Activated CD4-positive, alpha-beta T cell treated with anti-CD3 and anti-CD28 coated beads for 36 hours (primary cell): ENCODE data around the gene MSRB1. TPM values are rescaled to one million over a fixed set of nuclear protein-coding genes. Genes with fewer than 3 reads are reported as not detected.
"Not testable (repeated sequence)": the region's sequence is repeated elsewhere in the genome, so short reads cannot be mapped to it uniquely, and the experiment has no call there.

Source experiments
- ATAC-seq: fragments of 200-7000 bp; cut with Tn5 transposase; one replicate; pipeline ENCODE4 v1.10.0; 2021; ENCODE audit warnings: mild to moderate bottlenecking, moderate library complexity
- CTCF ChIA-PET: fragments of 350-600 bp; sonication (Branson Sonifier 250); formaldehyde crosslinking; loops from one replicate; lab custom pipeline; 2021; ENCODE audit warnings: antibody characterized with exemption; lab: Charles Lee
- POLR2A ChIA-PET: fragments of 350-600 bp; sonication (Branson Sonifier 250); formaldehyde crosslinking; loops from one replicate; lab custom pipeline; 2021; ENCODE audit warnings: antibody characterized with exemption, inconsistent platforms; lab: Charles Lee
- DNase-seq: peaks from one replicate; pipeline ENCODE4 v3.0.0-alpha.2; 2020
- H3K27ac Mint-ChIP-seq: one replicate; pipeline ENCODE4 v1.8.0; 2021; ENCODE audit warnings: mixed read lengths
- H3K27me3 Mint-ChIP-seq: one replicate; pipeline ENCODE4 v1.8.0; 2021; ENCODE audit warnings: mixed read lengths
- H3K36me3 Mint-ChIP-seq: one replicate; pipeline ENCODE4 v1.8.0; 2021; ENCODE audit warnings: low read depth, mixed read lengths
- H3K4me1 Mint-ChIP-seq: one replicate; pipeline ENCODE4 v1.8.0; 2021; ENCODE audit warnings: mixed read lengths
- H3K4me3 Mint-ChIP-seq: one replicate; pipeline ENCODE4 v1.8.0; 2021; ENCODE audit warnings: mild to moderate bottlenecking, moderate library complexity, mixed read lengths
- H3K9me3 Mint-ChIP-seq: one replicate; pipeline ENCODE4 v1.8.0; 2021; ENCODE audit warnings: low read depth, mixed read lengths
- intact Hi-C, 2 experiments: fragments of 100-400 bp; cut with DNase I in 1 of 2; cut with micrococcal nuclease in 1 of 2; formaldehyde crosslinking; loops; one replicate each; pipeline versions ENCODE4 v1.14.2 to v1.15.1; 2022 to 2024; cut with DNase I, micrococcal nuclease
- total RNA-seq, 2 experiments: library from RNA; stranded (reverse); gene quantifications; one replicate each; pipeline ENCODE4 v1.2.3, GENCODE V29; 2021

MSRB1 gene
- total RNA-seq, 2 experiments from 2014 or later = 17.3 to 21.8 TPM

- CTCF ChIA-PET = no interaction called here
These were observed 25.4 kb upstream of the MSRB1 start for GRCh38 chr16:1968146-1968953.

GRCh38 chr16:1966460-1966859, 23.5 kb upstream of the MSRB1 start, which contains the start of gene RNF151:
TSS of gene RNF151 (plus strand) at chr16:1966856. CDS start at chr16:1966882, 26 bp downstream.
- no peaks in the 10 kb centered on the region for H3K27me3 Mint-ChIP-seq
- DNase-seq (no peak), ATAC-seq (no peak)
- intact Hi-C loops = no loop called here
- no peaks in the 10 kb centered on the region for H3K9me3 Mint-ChIP-seq
- peak within 1 kb of the TSS; percentile 96 for H3K4me3 Mint-ChIP-seq
- H3K27ac Mint-ChIP-seq = peak within 1 kb of the TSS; percentile 94
- CTCF ChIA-PET = interaction anchor here (0.7 to 1.1 kb wide), 2 partner anchors 21 to 38 kb away, joined by 3 read pairs; no protein-coding TSS in a partner anchor
- POLR2A ChIA-PET = interaction anchor here (0.6 to 0.8 kb wide), 3 partner anchors 24 to 187 kb away, joined by 3 read pairs; partner anchors contain the start of gene MSRB1
- H3K4me1 Mint-ChIP-seq = peaks cover 33% of the 10 kb centered on the region
- H3K36me3 Mint-ChIP-seq = peaks cover 48% of the 10 kb centered on the region

More at GRCh38 chr16:1968146-1968953, 25.4 kb upstream of the MSRB1 start:
- H3K27ac Mint-ChIP-seq = no peak overlapping the region
- intact Hi-C loops = no loop called here
- no peaks in the 10 kb centered on the region for H3K27me3 Mint-ChIP-seq
- H3K9me3 Mint-ChIP-seq = no peaks in the 10 kb centered on the region
- H3K4me1 Mint-ChIP-seq = peaks cover 26% of the 10 kb centered on the region
- DNase-seq (no peak), ATAC-seq (no peak)
- H3K4me3 Mint-ChIP-seq = no peak overlapping the region
- POLR2A ChIA-PET = no interaction called here
- H3K36me3 Mint-ChIP-seq = peaks cover 37% of the 10 kb centered on the region

DNA sequence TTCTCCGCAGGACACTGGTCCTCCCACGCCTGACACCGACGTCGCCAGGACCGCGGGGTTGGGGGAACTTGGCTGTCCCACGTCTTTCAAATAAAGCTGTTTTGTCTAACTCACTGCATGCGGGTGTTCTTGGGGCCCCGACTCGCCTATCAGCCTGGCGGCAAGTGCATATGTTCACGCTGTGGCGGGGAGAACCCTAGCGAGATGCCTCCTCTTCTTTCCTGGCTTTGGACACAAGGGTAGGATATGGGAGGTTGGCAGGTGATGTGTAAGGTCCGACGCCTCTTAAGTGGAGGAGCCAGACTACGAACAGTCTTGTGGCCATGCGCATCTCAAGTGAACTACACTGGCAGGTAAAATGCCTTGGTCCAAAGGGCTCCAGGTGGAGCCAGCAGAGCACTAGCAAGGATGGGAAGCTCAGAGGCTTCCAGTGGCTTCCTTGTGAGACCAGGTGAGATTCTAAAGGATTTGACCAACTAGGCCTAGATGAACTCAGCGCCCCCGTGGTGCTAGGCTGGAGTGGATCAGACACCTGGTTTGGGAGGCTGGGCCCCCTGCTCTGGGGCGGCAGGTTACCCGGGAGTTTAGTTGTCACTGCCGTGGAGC, 22.5 kb upstream of the MSRB1 start:
- no peak for DNase-seq
- no peaks in the 10 kb centered on the region for H3K27me3 Mint-ChIP-seq
- ATAC-seq = no peak
- H3K4me1 Mint-ChIP-seq = peaks cover 35% of the 10 kb centered on the region
- H3K4me3 Mint-ChIP-seq = peak overlapping the region; percentile 96
- POLR2A ChIA-PET = interaction anchor here (0.6 to 1.4 kb wide), 20 partner anchors 16 to 787 kb away, joined by 3 to 14 read pairs (median 4); partner anchors contain the start of genes GFER, JPT2, MSRB1 and NOXO1
- no peaks in the 10 kb centered on the region for H3K9me3 Mint-ChIP-seq
- peak overlapping the region; percentile 94 for H3K27ac Mint-ChIP-seq
- CTCF ChIA-PET = interaction anchor here (0.7 to 1.4 kb wide), 5 partner anchors 20 to 183 kb away, joined by 3 to 4 read pairs (median 3); partner anchors contain the start of genes NUBP2, SPSB3 and TSC2
- intact Hi-C loops = loop anchor here in 1 of 2 experiments (2.0 kb wide), 2 partner anchors 81 to 353 kb away; partner anchors contain the start of genes CRAMP1, IFT140, NTHL1 and TSC2
- H3K36me3 Mint-ChIP-seq = peaks cover 49% of the 10 kb centered on the region

GRCh38 chr16:1964506-1965395, 21.8 kb upstream of the MSRB1 start, which contains the start of gene RPS2:
TSS of gene RPS2 (minus strand) at chr16:1964826. CDS start at chr16:1964625, 201 bp downstream.
- H3K36me3 Mint-ChIP-seq = peaks cover 53% of the 10 kb centered on the region
- peak within 1 kb of the TSS; percentile 99 for H3K27ac Mint-ChIP-seq
- intact Hi-C loops = loop anchor here (1.0 to 5.0 kb wide), 9 partner anchors 21 to 655 kb away; partner anchors contain the start of genes CRAMP1 (in 1 of the 2), FAHD1 (in 1 of the 2), IFT140 (in 1 of the 2) and MSRB1 (in 1 of the 2)
- ATAC-seq (peak; percentile 81), DNase-seq (peak; percentile 100)
- peaks cover 38% of the 10 kb centered on the region for H3K4me1 Mint-ChIP-seq
- no peaks in the 10 kb centered on the region for H3K27me3 Mint-ChIP-seq
- H3K9me3 Mint-ChIP-seq = no peaks in the 10 kb centered on the region
- ChIA-PET POLR2A (interaction anchor here (0.6 to 1.4 kb wide), 22 partner anchors 10 to 788 kb away, joined by 3 to 14 read pairs (median 4); partner anchors contain the start of genes EME2, GFER, JPT2 and MAPK8IP3), CTCF (interaction anchor here (0.6 to 1.4 kb wide), 5 partner anchors 11 to 182 kb away, joined by 3 to 5 read pairs (median 3); partner anchors contain the start of genes NUBP2, SPSB3 and TSC2)
- H3K4me3 Mint-ChIP-seq = peak within 1 kb of the TSS; percentile 96

GRCh38 chr16:1963806-1964505, 21.0 kb upstream of the MSRB1 start:
- CTCF ChIA-PET = interaction anchor here (0.6 to 1.4 kb wide), 4 partner anchors 11 to 181 kb away, joined by 3 to 5 read pairs (median 4); partner anchors contain the start of genes NUBP2, SPSB3 and TSC2
- POLR2A ChIA-PET = interaction anchor here (0.7 to 1.4 kb wide), 16 partner anchors 11 to 789 kb away, joined by 3 to 14 read pairs (median 4); partner anchors contain the start of genes EME2, GFER, MAPK8IP3 and MRPS34
- H3K36me3 Mint-ChIP-seq = peaks cover 53% of the 10 kb centered on the region
- peak overlapping the region; percentile 99 for H3K27ac Mint-ChIP-seq
- DNase-seq (peak; percentile 36), ATAC-seq (peak; percentile 0)
- peak overlapping the region; percentile 96 for H3K4me3 Mint-ChIP-seq
- no peaks in the 10 kb centered on the region for H3K9me3 Mint-ChIP-seq
- H3K4me1 Mint-ChIP-seq = peaks cover 38% of the 10 kb centered on the region
- intact Hi-C loops = loop anchor here (1.0 to 5.0 kb wide), 9 partner anchors 21 to 655 kb away; partner anchors contain the start of genes CRAMP1 (in 1 of the 2), FAHD1 (in 1 of the 2), IFT140 (in 1 of the 2) and MSRB1 (in 1 of the 2)
- H3K27me3 Mint-ChIP-seq = no peaks in the 10 kb centered on the region

GRCh38 chr16:1962161-1963153, 19.5 kb upstream of the MSRB1 start:
- DNase-seq, ATAC-seq, H3K27me3 Mint-ChIP-seq, H3K9me3 Mint-ChIP-seq, CTCF ChIA-PET: not testable (repeated sequence)
- H3K27ac Mint-ChIP-seq = peak overlapping the region; percentile 99
- peaks cover 49% of the 10 kb centered on the region for H3K36me3 Mint-ChIP-seq
- H3K4me3 Mint-ChIP-seq = peak overlapping the region; percentile 96
- POLR2A ChIA-PET = interaction anchor here (1.7 to 2.5 kb wide), 2 partner anchors 9 to 19 kb away, joined by 9 to 14 read pairs; partner anchors contain the start of genes MSRB1 and TBL3
- intact Hi-C loops = loop anchor here in 1 of 2 experiments (5.0 kb wide), 1 partner anchor 45 kb away; the partner anchor contains the start of gene ZNF598
- peaks cover 38% of the 10 kb centered on the region for H3K4me1 Mint-ChIP-seq

GRCh38 chr16:1961651-1962067, 18.7 kb upstream of the MSRB1 start:
- intact Hi-C loops = loop anchor here in 1 of 2 experiments (2.0 to 5.0 kb wide), 2 partner anchors 46 to 193 kb away; partner anchors contain the start of genes TRAF7 and ZNF598
- CTCF ChIA-PET = no interaction called here
- Mint-ChIP-seq H3K4me1 (peaks cover 38% of the 10 kb centered on the region), H3K36me3 (peaks cover 49% of the 10 kb centered on the region), H3K9me3 (no peaks in the 10 kb centered on the region), H3K4me3 (peak overlapping the region; percentile 96), H3K27me3 (no peaks in the 10 kb centered on the region), H3K27ac (peak overlapping the region; percentile 99)
- POLR2A ChIA-PET = interaction anchor here (1.7 to 2.5 kb wide), 2 partner anchors 10 to 18 kb away, joined by 9 to 14 read pairs; partner anchors contain the start of genes MSRB1 and TBL3
- ATAC-seq (no peak), DNase-seq (peak; percentile 57)
